GM18505 (cell line): ENCODE measurements around the gene HOXC12.

ENCODE experiments used
- ATAC-seq: cut with Tn5 transposase; IDR thresholded peaks from one replicate; pipeline ENCODE4 v1.9.1; 2021; ENCODE audit not compliant: unreplicated experiment
- POLR2A ChIP-seq: IDR thresholded peaks from 4 replicates; pipeline ENCODE4 v1.6.1; 2011; ENCODE audit warnings: borderline replicate concordance; ENCODE audit not compliant: insufficient read depth, insufficient read length; ENCODE audit errors: extremely low read depth

HOXC12 gene

GRCh38 chr12:53966385-53967133 is 11.9 kb downstream of the HOXC12 start:
- TF ChIP-seq POLR2A, result no peak
- no peak for ATAC-seq

GRCh38 chr12:53967421-53967925 is 12.8 kb downstream of the HOXC12 start:
- ATAC-seq, result no peak

GRCh38 chr12:53968214-53969127 is 13.8 kb downstream of the HOXC12 start:
- no peak for TF ChIP-seq POLR2A
- ATAC-seq, result no peak

More at GRCh38 chr12:53967421-53967925, 12.8 kb downstream of the HOXC12 start:
- no peak for TF ChIP-seq POLR2A

- ATAC-seq, result no peak
- no peak for TF ChIP-seq POLR2A
Observed at GRCh38 chr12:53969588-53970259, 15.0 kb downstream of the HOXC12 start.

- no peak for ATAC-seq
- no peak for TF ChIP-seq POLR2A
Observed at GRCh38 chr12:53970451-53970850, 15.7 kb downstream of the HOXC12 start.

- ATAC-seq, result no peak
- no peak for TF ChIP-seq POLR2A
Observed at GRCh38 chr12:53971129-53971528, 16.4 kb downstream of the HOXC12 start.

GRCh38 chr12:53971686-53972085 is 17.0 kb downstream of the HOXC12 start:
- ATAC-seq, result no peak
- no peak for TF ChIP-seq POLR2A

- no peak for TF ChIP-seq POLR2A
- no peak for ATAC-seq
Observed at GRCh38 chr12:53972152-53972702, 17.5 kb downstream of the HOXC12 start.

GRCh38 chr12:53972722-53973235 is 18.1 kb downstream of the HOXC12 start, which contains the start of gene HOXC11:
HOXC11 (plus strand) TSS chr12:53973126; CDS start chr12:53973242, 116 bp downstream.
- TF ChIP-seq POLR2A, result no peak
- no peak for ATAC-seq

GRCh38 chr12:53973236-53974042 is 18.7 kb downstream of the HOXC12 start:
- no peak for TF ChIP-seq POLR2A
- ATAC-seq, result no peak

GRCh38 chr12:53974084-53975063 is 19.7 kb downstream of the HOXC12 start, which contains the start of gene HOTAIR:
HOTAIR (minus strand) TSS chr12:53974954.
- no peak for ATAC-seq
- TF ChIP-seq POLR2A, result no peak
